Vagina (tissue), 2 donors: Measurements from ENCODE around the gene CCNE1. TPM values are rescaled to one million over a fixed set of nuclear protein-coding genes. Genes with fewer than 3 reads are reported as not detected.
"Not testable (repeated sequence)": the region's sequence is repeated elsewhere in the genome, so short reads cannot be mapped to it uniquely, and the experiment has no call there.

Experiments
- DNase-seq, 2 donors: peaks; one replicate each; pipeline ENCODE4 v3.0.0-alpha.2; 2017; ENCODE audit errors: extremely low spot score in 2 of 2
- H3K27ac ChIP-seq: fragments of 200-600 bp; sonication (generic); one replicate; pipeline ENCODE4 v1.5.1; 2019
- H3K27me3 ChIP-seq: fragments of 200-600 bp; sonication (generic); one replicate; pipeline ENCODE4 v1.5.1; 2019
- H3K36me3 ChIP-seq, 2 donors: fragments of 200-600 bp; sonication (generic); one replicate each; pipeline ENCODE4 v1.5.1; 2017 to 2019
- H3K4me1 ChIP-seq: fragments of 200-600 bp; sonication (generic); one replicate; pipeline ENCODE4 v1.5.1; 2019
- H3K4me3 ChIP-seq, 2 donors: fragments of 200-600 bp; sonication (generic); 1 replicate in 1 of 2; 2 replicates in 1 of 2; pipeline ENCODE4 v1.5.1; 2016 to 2019
- H3K9me3 ChIP-seq: fragments of 200-600 bp; sonication (generic); one replicate; pipeline ENCODE4 v1.5.1; 2019
- CTCF ChIP-seq, 3 experiments: fragments of 450-650 bp in 2 of 3; fragments of 200-600 bp in 1 of 3; sonication (generic) in 1 of 3; IDR thresholded peaks; one replicate each; pipeline ENCODE4 v1.5.1; 2017 to 2019; ENCODE audit warnings: antibody characterized with exemption in 3 of 3, mild to moderate bottlenecking in 2 of 3, moderate library complexity in 2 of 3
- POLR2A ChIP-seq, 2 donors: fragments of 450-650 bp; IDR thresholded peaks; one replicate each; pipeline ENCODE4 v1.6.1; 2017; ENCODE audit warnings: antibody characterized with exemption in 2 of 2, mild to moderate bottlenecking in 2 of 2, moderate library complexity in 2 of 2
- POLR2AphosphoS5 ChIP-seq, 2 donors: sonication (generic); formaldehyde crosslinking; IDR thresholded peaks; one replicate each; pipeline ENCODE4 v1.9.0; 2017; ENCODE audit warnings: antibody characterized with exemption in 2 of 2, mild to moderate bottlenecking in 2 of 2, low read depth in 1 of 2; ENCODE audit not compliant: insufficient read depth in 1 of 2
- intact Hi-C: fragments of 100-400 bp; cut with DNase I; formaldehyde crosslinking; loops from one replicate; pipeline ENCODE4 v1.15.1; 2023
- total RNA-seq: library from RNA; depleted of rRNA; stranded (reverse); fragments of >200 nt; gene quantifications from one replicate; pipeline ENCODE4 v1.2.3, GENCODE V29; 2016

Gene CCNE1
- total RNA-seq, 1 donor from 2014 or later: 3.2 TPM

- H3K4me1 ChIP-seq: no peaks in the 10 kb centered on the region
- H3K27me3 ChIP-seq: no peaks in the 10 kb centered on the region
- no peak for DNase-seq
- H3K4me3 ChIP-seq: no peak overlapping the region
- TF ChIP-seq POLR2AphosphoS5 (IDR thresholded peaks at IDR 0.05; ENCODE audit: insufficient read depth in 1 of 2, low read depth in 1 of 2) (no peak), CTCF (IDR thresholded peaks at IDR 0.05) (no peak), POLR2A (IDR thresholded peaks at IDR 0.05) (no peak)
- intact Hi-C loops: no loop called here
- H3K27ac ChIP-seq: no peak overlapping the region
- H3K9me3 ChIP-seq: no peaks in the 10 kb centered on the region
- no peaks in the 10 kb centered on the region for H3K36me3 ChIP-seq
These were observed 25.7 kb upstream of the CCNE1 start for GRCh38 chr19:29785955-29786589.

GRCh38 chr19:29787281-29787680 lies 24.5 kb upstream of the CCNE1 start:
- DNase-seq: no peak
- H3K4me1 ChIP-seq: no peaks in the 10 kb centered on the region
- no peaks in the 10 kb centered on the region for H3K27me3 ChIP-seq
- H3K36me3 ChIP-seq: no peaks in the 10 kb centered on the region
- intact Hi-C loops: no loop called here
- no peak overlapping the region for H3K27ac ChIP-seq
- TF ChIP-seq CTCF (IDR thresholded peaks at IDR 0.05) (no peak), POLR2A (IDR thresholded peaks at IDR 0.05) (no peak), POLR2AphosphoS5 (IDR thresholded peaks at IDR 0.05; ENCODE audit: insufficient read depth in 1 of 2, low read depth in 1 of 2) (no peak)
- H3K4me3 ChIP-seq: no peak overlapping the region
- H3K9me3 ChIP-seq: no peaks in the 10 kb centered on the region

GRCh38 chr19:29789007-29789406 lies 22.8 kb upstream of the CCNE1 start:
- Histone ChIP-seq H3K4me1 (no peaks in the 10 kb centered on the region), H3K36me3 (no peaks in the 10 kb centered on the region), H3K9me3 (no peaks in the 10 kb centered on the region), H3K27ac (no peak overlapping the region), H3K27me3 (no peaks in the 10 kb centered on the region), H3K4me3 (no peak overlapping the region)
- intact Hi-C loops: no loop called here
- no peak for DNase-seq
- TF ChIP-seq POLR2A (IDR thresholded peaks at IDR 0.05) (no peak), POLR2AphosphoS5 (IDR thresholded peaks at IDR 0.05; ENCODE audit: insufficient read depth in 1 of 2, low read depth in 1 of 2) (no peak), CTCF (IDR thresholded peaks at IDR 0.05) (no peak)

- Histone ChIP-seq H3K36me3 (no peaks in the 10 kb centered on the region), H3K4me3 (no peak overlapping the region), H3K27me3 (no peaks in the 10 kb centered on the region), H3K9me3 (no peaks in the 10 kb centered on the region), H3K27ac (no peak overlapping the region), H3K4me1 (no peaks in the 10 kb centered on the region)
- TF ChIP-seq CTCF (IDR thresholded peaks at IDR 0.05): no peak
- no peak for TF ChIP-seq POLR2A (IDR thresholded peaks at IDR 0.05)
- no peak for TF ChIP-seq POLR2AphosphoS5 (IDR thresholded peaks at IDR 0.05; ENCODE audit: insufficient read depth in 1 of 2, low read depth in 1 of 2)
- no peak for DNase-seq
- intact Hi-C loops: no loop called here
These were observed 18.6 kb upstream of the CCNE1 start for GRCh38 chr19:29793116-29793727.

GRCh38 chr19:29794490-29794889 lies 17.3 kb upstream of the CCNE1 start:
- H3K9me3 ChIP-seq, intact Hi-C loops, H3K27ac ChIP-seq, H3K4me1 ChIP-seq, H3K36me3 ChIP-seq, DNase-seq, H3K27me3 ChIP-seq, H3K4me3 ChIP-seq: not testable (repeated sequence)
